ENCODE data around the gene GALNT2.

Gene GALNT2

GRCh38 chr1:230083746-230084407 lies 16.8 kb downstream of the GALNT2 start:
- H3K4me1 ChIP-seq (ENCODE audit: insufficient read depth, low read length), result peaks cover 23% of the 10 kb centered on the region
- H3K9me3 ChIP-seq (ENCODE audit: insufficient read depth, low read depth, low read length), result 0 out of 2 replicates have a peak, but pooled peaks cover 5% of the 10 kb centered on the region
- H3K27me3 ChIP-seq (ENCODE audit: insufficient read depth, low read length), result no peaks in the 10 kb centered on the region
- no peak overlapping the region for H3K27ac ChIP-seq (ENCODE audit: low read length)
- no peaks in the 10 kb centered on the region for H3K36me3 ChIP-seq (ENCODE audit: insufficient read depth, low read depth, low read length)
- H3K9ac ChIP-seq (ENCODE audit: low read depth, low read length), result no peak overlapping the region
- no peak overlapping the region for H3K4me3 ChIP-seq (ENCODE audit: low read length)

- Histone ChIP-seq H3K27me3 (ENCODE audit: insufficient read depth, low read length) (no peaks in the 10 kb centered on the region), H3K9me3 (ENCODE audit: insufficient read depth, low read depth, low read length) (0 out of 2 replicates have a peak, but pooled peaks cover 5% of the 10 kb centered on the region), H3K4me3 (ENCODE audit: low read length) (no peak overlapping the region), H3K27ac (ENCODE audit: low read length) (no peak overlapping the region), H3K4me1 (ENCODE audit: insufficient read depth, low read length) (peaks cover 23% of the 10 kb centered on the region), H3K36me3 (ENCODE audit: insufficient read depth, low read depth, low read length) (peaks cover 2% of the 10 kb centered on the region; the same call in 1 of the 2 replicates), H3K9ac (ENCODE audit: low read depth, low read length) (no peak overlapping the region)
Measured at GRCh38 chr1:230084408-230085177, 17.6 kb downstream of the GALNT2 start.

GRCh38 chr1:230085178-230085515 lies 18.1 kb downstream of the GALNT2 start:
- H3K36me3 ChIP-seq (ENCODE audit: insufficient read depth, low read depth, low read length), result peaks cover 4% of the 10 kb centered on the region; the same call in 1 of the 2 replicates
- no peak overlapping the region for H3K27ac ChIP-seq (ENCODE audit: low read length)
- H3K4me3 ChIP-seq (ENCODE audit: low read length), result no peak overlapping the region
- H3K9me3 ChIP-seq (ENCODE audit: insufficient read depth, low read depth, low read length), result 0 out of 2 replicates have a peak, but pooled peaks cover 5% of the 10 kb centered on the region
- no peak overlapping the region for H3K9ac ChIP-seq (ENCODE audit: low read depth, low read length)
- peaks cover 23% of the 10 kb centered on the region for H3K4me1 ChIP-seq (ENCODE audit: insufficient read depth, low read length)
- no peaks in the 10 kb centered on the region for H3K27me3 ChIP-seq (ENCODE audit: insufficient read depth, low read length)

- Histone ChIP-seq H3K9me3 (ENCODE audit: insufficient read depth, low read depth, low read length) (0 out of 2 replicates have a peak, but pooled peaks cover 5% of the 10 kb centered on the region), H3K27me3 (ENCODE audit: insufficient read depth, low read length) (no peaks in the 10 kb centered on the region), H3K27ac (ENCODE audit: low read length) (no peak overlapping the region), H3K9ac (ENCODE audit: low read depth, low read length) (no peak overlapping the region), H3K36me3 (ENCODE audit: insufficient read depth, low read depth, low read length) (peaks cover 4% of the 10 kb centered on the region; the same call in 1 of the 2 replicates), H3K4me1 (ENCODE audit: insufficient read depth, low read length) (peaks cover 23% of the 10 kb centered on the region), H3K4me3 (ENCODE audit: low read length) (no peak overlapping the region)
Measured at GRCh38 chr1:230086151-230086550, 19.1 kb downstream of the GALNT2 start.

GRCh38 chr1:230087028-230087716 lies 20.1 kb downstream of the GALNT2 start:
- Histone ChIP-seq H3K4me3 (ENCODE audit: low read length) (no peak overlapping the region), H3K27me3 (ENCODE audit: insufficient read depth, low read length) (no peaks in the 10 kb centered on the region), H3K27ac (ENCODE audit: low read length) (no peak overlapping the region), H3K4me1 (ENCODE audit: insufficient read depth, low read length) (peaks cover 23% of the 10 kb centered on the region), H3K9me3 (ENCODE audit: insufficient read depth, low read depth, low read length) (0 out of 2 replicates have a peak, but pooled peaks cover 5% of the 10 kb centered on the region), H3K36me3 (ENCODE audit: insufficient read depth, low read depth, low read length) (peaks cover 4% of the 10 kb centered on the region; the same call in 1 of the 2 replicates), H3K9ac (ENCODE audit: low read depth, low read length) (no peak overlapping the region)

- Histone ChIP-seq H3K36me3 (ENCODE audit: insufficient read depth, low read depth, low read length) (peaks cover 4% of the 10 kb centered on the region; the same call in 1 of the 2 replicates), H3K4me1 (ENCODE audit: insufficient read depth, low read length) (peaks cover 23% of the 10 kb centered on the region), H3K27ac (ENCODE audit: low read length) (no peak overlapping the region)
Measured at GRCh38 chr1:230087717-230088105, 20.7 kb downstream of the GALNT2 start.

GRCh38 chr1:230090194-230090711 lies 23.2 kb downstream of the GALNT2 start:
- Histone ChIP-seq H3K4me1 (ENCODE audit: insufficient read depth, low read length) (peaks cover 15% of the 10 kb centered on the region), H3K9ac (ENCODE audit: low read depth, low read length) (no peak overlapping the region), H3K27ac (ENCODE audit: low read length) (no peak overlapping the region)

More at GRCh38 chr1:230087717-230088105, 20.7 kb downstream of the GALNT2 start:
- H3K4me3 ChIP-seq (ENCODE audit: low read length), result no peak overlapping the region
- H3K27me3 ChIP-seq (ENCODE audit: insufficient read depth, low read length), result no peaks in the 10 kb centered on the region
- no peak overlapping the region for H3K9ac ChIP-seq (ENCODE audit: low read depth, low read length)
- 0 out of 2 replicates have a peak, but pooled peaks cover 2% of the 10 kb centered on the region for H3K9me3 ChIP-seq (ENCODE audit: insufficient read depth, low read depth, low read length)

GRCh38 chr1:230091473-230092231 lies 24.6 kb downstream of the GALNT2 start:
- H3K9me3 ChIP-seq (ENCODE audit: insufficient read depth, low read depth, low read length), result no peaks in the 10 kb centered on the region
- H3K4me3 ChIP-seq (ENCODE audit: low read length), result no peak overlapping the region
- peaks cover 4% of the 10 kb centered on the region; the same call in 1 of the 2 replicates for H3K36me3 ChIP-seq (ENCODE audit: insufficient read depth, low read depth, low read length)
- no peak overlapping the region for H3K9ac ChIP-seq (ENCODE audit: low read depth, low read length)
- peaks cover 10% of the 10 kb centered on the region for H3K4me1 ChIP-seq (ENCODE audit: insufficient read depth, low read length)
- H3K27ac ChIP-seq (ENCODE audit: low read length), result no peak overlapping the region
- no peaks in the 10 kb centered on the region for H3K27me3 ChIP-seq (ENCODE audit: insufficient read depth, low read length)

More at GRCh38 chr1:230090194-230090711, 23.2 kb downstream of the GALNT2 start:
- no peaks in the 10 kb centered on the region for H3K9me3 ChIP-seq (ENCODE audit: insufficient read depth, low read depth, low read length)
- no peak overlapping the region for H3K4me3 ChIP-seq (ENCODE audit: low read length)
- no peaks in the 10 kb centered on the region for H3K27me3 ChIP-seq (ENCODE audit: insufficient read depth, low read length)
- peaks cover 4% of the 10 kb centered on the region; the same call in 1 of the 2 replicates for H3K36me3 ChIP-seq (ENCODE audit: insufficient read depth, low read depth, low read length)

GRCh38 chr1:230094746-230095145 lies 27.7 kb downstream of the GALNT2 start:
- no peak overlapping the region for H3K4me3 ChIP-seq (ENCODE audit: low read length)
- H3K27ac ChIP-seq (ENCODE audit: low read length), result no peak overlapping the region
- no peak overlapping the region for H3K9ac ChIP-seq (ENCODE audit: low read depth, low read length)
- no peaks in the 10 kb centered on the region for H3K27me3 ChIP-seq (ENCODE audit: insufficient read depth, low read length)
- H3K4me1 ChIP-seq (ENCODE audit: insufficient read depth, low read length), result peaks cover 4% of the 10 kb centered on the region; the same call in 1 of the 2 replicates
- peaks cover under 1% of the 10 kb centered on the region; the same call in 1 of the 2 replicates for H3K36me3 ChIP-seq (ENCODE audit: insufficient read depth, low read depth, low read length)
- H3K9me3 ChIP-seq (ENCODE audit: insufficient read depth, low read depth, low read length), result no peaks in the 10 kb centered on the region

- Histone ChIP-seq H3K27ac (ENCODE audit: low read length) (no peak overlapping the region), H3K36me3 (ENCODE audit: insufficient read depth, low read depth, low read length) (no peaks in the 10 kb centered on the region), H3K9ac (ENCODE audit: low read depth, low read length) (no peak overlapping the region), H3K9me3 (ENCODE audit: insufficient read depth, low read depth, low read length) (no peaks in the 10 kb centered on the region), H3K4me3 (ENCODE audit: low read length) (no peak overlapping the region), H3K4me1 (ENCODE audit: insufficient read depth, low read length) (peaks cover 8% of the 10 kb centered on the region), H3K27me3 (ENCODE audit: insufficient read depth, low read length) (no peaks in the 10 kb centered on the region)
Measured at GRCh38 chr1:230095938-230096337, 28.9 kb downstream of the GALNT2 start.

- no peak overlapping the region for H3K9ac ChIP-seq (ENCODE audit: low read depth, low read length)
- no peaks in the 10 kb centered on the region for H3K9me3 ChIP-seq (ENCODE audit: insufficient read depth, low read depth, low read length)
- peaks cover 22% of the 10 kb centered on the region for H3K4me1 ChIP-seq (ENCODE audit: insufficient read depth, low read length)
- H3K27me3 ChIP-seq (ENCODE audit: insufficient read depth, low read length), result no peaks in the 10 kb centered on the region
- H3K36me3 ChIP-seq (ENCODE audit: insufficient read depth, low read depth, low read length), result no peaks in the 10 kb centered on the region
- H3K4me3 ChIP-seq (ENCODE audit: low read length), result no peak overlapping the region
- H3K27ac ChIP-seq (ENCODE audit: low read length), result no peak overlapping the region
Measured at GRCh38 chr1:230097370-230097769, 30.3 kb downstream of the GALNT2 start.

All from iPS-20b (cell line).